ENCODE results near the gene SLC6A13. TPM values are rescaled to one million over a fixed set of nuclear protein-coding genes. Genes with fewer than 3 reads are reported as not detected.

The SLC6A13 gene
- total and polyA plus RNA-seq, 4 donors = 0.23 to 12.0 (median 7.5) TPM

- WGBS = 82% methylated on average over 17 of the region's 17 CpGs
- no peaks in the 10 kb centered on the region for H3K9me3 ChIP-seq (ENCODE audit: control insufficient read depth in 4 of 4, low read length in 3 of 4)
- H3K36me3 ChIP-seq (ENCODE audit: control insufficient read depth in 4 of 4, insufficient read depth in 3 of 4, low read depth in 1 of 4, low read length in 3 of 4) = no peaks in the 10 kb centered on the region
- no peak overlapping the region for H3K27ac ChIP-seq (ENCODE audit: low read depth in 1 of 2, low read length in 2 of 2)
- no peak overlapping the region for H3K9ac ChIP-seq (ENCODE audit: low read depth in 1 of 2, low read length in 2 of 2)
- TF ChIP-seq HNF4A (conservative IDR thresholded peaks at IDR 0.05) (no peak), FOXA2 (IDR thresholded peaks at IDR 0.05) (no peak), ZBTB33 (IDR thresholded peaks at IDR 0.05) (no peak), NR2F2 (IDR thresholded peaks at IDR 0.05) (no peak)
- H3K4me1 ChIP-seq (ENCODE audit: control insufficient read depth in 4 of 4, insufficient read depth in 4 of 4, low read length in 3 of 4) = peaks cover 0 to 7% (median 1%) of the 10 kb centered on the region in 4 donors
- no peaks in the 10 kb centered on the region for H3K27me3 ChIP-seq (ENCODE audit: control insufficient read depth in 4 of 4, insufficient read depth in 4 of 4, low read length in 3 of 4)
- DNase-seq (ENCODE audit: low spot score) = no peak
- H3K4me3 ChIP-seq (ENCODE audit: low read depth in 1 of 3, low read length in 3 of 3) = no peak overlapping the region
Observed at GRCh38 chr12:181921-182320, 80.7 kb downstream of the SLC6A13 start.

- H3K36me3 ChIP-seq (ENCODE audit: control insufficient read depth in 4 of 4, insufficient read depth in 3 of 4, low read depth in 1 of 4, low read length in 3 of 4) = no peaks in the 10 kb centered on the region
- no peaks in the 10 kb centered on the region for H3K9me3 ChIP-seq (ENCODE audit: control insufficient read depth in 4 of 4, low read length in 3 of 4)
- H3K27ac ChIP-seq (ENCODE audit: low read depth in 1 of 2, low read length in 2 of 2) = peak overlapping the region in 1 of 2 donors; percentile 32
- H3K4me3 ChIP-seq (ENCODE audit: low read depth in 1 of 3, low read length in 3 of 3) = no peak overlapping the region
- H3K4me1 ChIP-seq (ENCODE audit: control insufficient read depth in 4 of 4, insufficient read depth in 4 of 4, low read length in 3 of 4) = peaks cover 6 to 17% (median 11%) of the 10 kb centered on the region in 4 donors
- no peak overlapping the region for H3K9ac ChIP-seq (ENCODE audit: low read depth in 1 of 2, low read length in 2 of 2)
- TF ChIP-seq FOXA2 (IDR thresholded peaks at IDR 0.05) (no peak), ZBTB33 (IDR thresholded peaks at IDR 0.05) (no peak), SP1 (IDR thresholded peaks at IDR 0.05) (no peak), NR2F2 (IDR thresholded peaks at IDR 0.05) (no peak), RXRA (IDR thresholded peaks at IDR 0.05) (no peak), YY1 (IDR thresholded peaks at IDR 0.05) (no peak), CTCF (IDR thresholded peaks at IDR 0.05; ENCODE audit: low read depth, low read length, missing input control) (no peak), GABPA (IDR thresholded peaks at IDR 0.05 in 1 of 2, conservative IDR thresholded peaks at IDR 0.05 in 1 of 2) (no peak), EGR1 (IDR thresholded peaks at IDR 0.05; ENCODE audit: low read depth in 2 of 2) (no peak), JUND (IDR thresholded peaks at IDR 0.05) (no peak), ATF3 (IDR thresholded peaks at IDR 0.05) (no peak)
- 59% methylated on average over 8 of the region's 8 CpGs for WGBS
- no peaks in the 10 kb centered on the region for H3K27me3 ChIP-seq (ENCODE audit: control insufficient read depth in 4 of 4, insufficient read depth in 4 of 4, low read length in 3 of 4)
- no peak for DNase-seq (ENCODE audit: low spot score)
Observed at GRCh38 chr12:180445-180844, 82.2 kb downstream of the SLC6A13 start.

GRCh38 chr12:179885-180284 lies 82.8 kb downstream of the SLC6A13 start:
- WGBS = 83% methylated on average over 5 of the region's 5 CpGs
- no peak overlapping the region for H3K4me3 ChIP-seq (ENCODE audit: low read depth in 1 of 3, low read length in 3 of 3)
- no peak overlapping the region for H3K9ac ChIP-seq (ENCODE audit: low read depth in 1 of 2, low read length in 2 of 2)
- no peaks in the 10 kb centered on the region for H3K27me3 ChIP-seq (ENCODE audit: control insufficient read depth in 4 of 4, insufficient read depth in 4 of 4, low read length in 3 of 4)
- H3K9me3 ChIP-seq (ENCODE audit: control insufficient read depth in 4 of 4, low read length in 3 of 4) = no peaks in the 10 kb centered on the region
- DNase-seq (ENCODE audit: low spot score) = no peak
- H3K36me3 ChIP-seq (ENCODE audit: control insufficient read depth in 4 of 4, insufficient read depth in 3 of 4, low read depth in 1 of 4, low read length in 3 of 4) = no peaks in the 10 kb centered on the region
- H3K27ac ChIP-seq (ENCODE audit: low read depth in 1 of 2, low read length in 2 of 2) = no peak overlapping the region
- peaks cover 6 to 23% (median 13%) of the 10 kb centered on the region in 4 donors for H3K4me1 ChIP-seq (ENCODE audit: control insufficient read depth in 4 of 4, insufficient read depth in 4 of 4, low read length in 3 of 4)
- TF ChIP-seq TAF1 (conservative IDR thresholded peaks at IDR 0.05) (no peak), FOXA2 (IDR thresholded peaks at IDR 0.05) (no peak), ATF3 (IDR thresholded peaks at IDR 0.05) (no peak), HNF4G (IDR thresholded peaks at IDR 0.05) (no peak), NR2F2 (IDR thresholded peaks at IDR 0.05) (no peak), MAX (IDR thresholded peaks at IDR 0.05) (no peak), HNF4A (conservative IDR thresholded peaks at IDR 0.05) (no peak), RAD21 (IDR thresholded peaks at IDR 0.05) (no peak), GABPA (IDR thresholded peaks at IDR 0.05 in 1 of 2, conservative IDR thresholded peaks at IDR 0.05 in 1 of 2) (no peak), REST (IDR thresholded peaks at IDR 0.05) (no peak)

All from liver (tissue), 9 donors.